HG03066 (cell line): ENCODE measurements around the gene OR52L1.

Source experiments
- ATAC-seq: cut with Tn5 transposase; IDR thresholded peaks from one replicate; pipeline ENCODE4 v1.9.1; 2021; ENCODE audit warnings: low read depth; ENCODE audit not compliant: unreplicated experiment

Gene OR52L1

GRCh38 chr11:5941951-5942350 is 44.8 kb downstream of the OR52L1 start, which contains the start of gene OR56A3:
Gene OR56A3, plus strand, starts transcription at chr11:5942251. Its CDS starts 5,096 bp downstream, at chr11:5947347.
- ATAC-seq: no peak

GRCh38 chr11:5940748-5941147 is 46.0 kb downstream of the OR52L1 start:
- no peak for ATAC-seq

DNA sequence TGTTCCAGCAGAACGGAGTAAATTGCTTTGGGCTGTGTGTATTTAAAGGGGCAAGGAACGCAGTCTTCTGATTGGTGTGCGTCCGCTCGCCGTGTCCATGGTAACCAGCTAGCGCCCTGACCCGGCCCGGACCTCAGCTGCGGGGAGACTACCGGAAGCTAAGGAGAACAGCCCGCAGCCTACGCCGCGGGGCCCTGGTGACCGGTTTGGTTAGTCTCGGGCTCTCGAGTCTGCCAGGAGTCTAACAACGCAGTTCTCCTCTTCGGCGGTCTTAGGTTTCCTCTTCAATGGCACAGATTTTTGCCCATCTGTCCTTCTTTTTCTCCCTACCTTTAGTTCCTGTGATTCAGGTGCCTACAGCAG is 48.2 kb downstream of the OR52L1 start:
- no peak for ATAC-seq

DNA sequence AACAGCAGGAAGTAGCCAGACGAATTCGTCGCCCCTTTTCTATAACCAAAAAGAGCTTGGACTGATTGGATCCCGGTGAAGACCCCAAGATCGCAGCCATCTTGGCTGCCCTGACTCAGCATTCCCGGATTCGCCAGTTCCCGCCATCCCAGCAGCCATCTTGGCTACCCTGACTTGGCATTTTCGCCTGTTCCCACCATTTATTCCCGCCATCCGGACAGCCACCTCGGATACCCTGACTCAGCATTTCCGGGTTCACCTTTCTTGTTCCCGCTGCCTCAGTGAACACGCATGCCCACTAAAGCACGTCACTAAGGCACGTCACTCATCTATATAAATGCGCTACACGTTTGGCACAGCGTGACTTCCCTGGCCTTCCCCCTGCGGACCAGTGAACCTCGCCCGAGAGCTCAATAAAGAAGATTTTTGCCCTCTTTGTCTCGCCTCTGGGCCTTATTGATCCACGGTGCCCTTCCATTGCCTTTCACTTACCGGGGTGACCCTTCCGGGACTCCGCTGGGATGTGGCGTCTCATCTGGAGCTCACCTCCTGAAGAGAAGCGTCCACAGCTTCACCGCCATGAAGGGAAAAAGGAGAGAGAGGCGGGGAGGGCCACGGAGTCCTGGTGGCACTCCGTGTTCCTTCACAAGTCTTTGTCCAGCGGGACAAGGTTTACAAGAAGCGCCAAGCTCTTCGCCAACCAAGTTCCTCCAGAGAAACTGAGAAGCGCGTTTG is 48.8 kb downstream of the OR52L1 start:
- ATAC-seq: no peak
